K562 (cell line): ENCODE results near the gene CFL1. TPM values are rescaled to one million over a fixed set of nuclear protein-coding genes. Genes with fewer than 3 reads are reported as not detected.

ENCODE experiments used
- ELF4 ChIP-seq: fragments of 450-650 bp; formaldehyde crosslinking; IDR thresholded peaks from 2 replicates; pipeline ENCODE4 v1.4.0; 2022; ENCODE audit warnings: missing genetic modification characterization
- FOSL1 ChIP-seq: fragments of 200-800 bp; sonication (Bioruptor generic); conservative IDR thresholded peaks from 2 replicates; pipeline ENCODE4 v1.6.1; 2016; ENCODE audit warnings: missing genetic modification characterization, missing compliant biosample characterization
- KAT8 ChIP-seq: fragments of 450-650 bp; IDR thresholded peaks from 2 replicates; pipeline ENCODE4 v1.6.1; 2016; ENCODE audit warnings: low read depth, mild to moderate bottlenecking
- OTX1 ChIP-seq: fragments of 450-650 bp; formaldehyde crosslinking; IDR thresholded peaks from 2 replicates; pipeline ENCODE4 v1.4.0; 2022; ENCODE audit warnings: mild to moderate bottlenecking
- PHB2 ChIP-seq: fragments of 450-650 bp; IDR thresholded peaks from 2 replicates; pipeline ENCODE4 v1.6.1; 2017; ENCODE audit warnings: low read depth
- SAFB ChIP-seq: fragments of 200-400 bp; formaldehyde crosslinking; IDR thresholded peaks from 2 replicates; pipeline ENCODE4 v1.6.1; 2017; ENCODE audit warnings: low read depth, low read length, borderline replicate concordance
- SMAD2 ChIP-seq: fragments of 150-350 bp; IDR thresholded peaks from 2 replicates; pipeline ENCODE4 v1.6.1; 2014; ENCODE audit warnings: low read depth, mild to moderate bottlenecking, low read length
- SMC3 ChIP-seq: conservative IDR thresholded peaks from 2 replicates; pipeline ENCODE4 v1.6.1; 2011; ENCODE audit warnings: low read depth, low read length, improper control_type of control experiment; ENCODE audit not compliant: insufficient read depth
- STAT5B ChIP-seq: fragments of 250-450 bp; sonication (Bioruptor Pico); IDR thresholded peaks from 2 replicates; pipeline ENCODE4 v1.8.0; 2021; ENCODE audit warnings: mild to moderate bottlenecking, inconsistent platforms
- TCF3 ChIP-seq: sonication (generic); formaldehyde crosslinking; IDR thresholded peaks from 2 replicates; pipeline ENCODE4 v1.4.0; 2020; ENCODE audit warnings: mild to moderate bottlenecking, missing genetic modification reagents
- ZBTB43 ChIP-seq: sonication (generic); formaldehyde crosslinking; IDR thresholded peaks from 2 replicates; pipeline ENCODE4 v1.8.0; 2023; ENCODE audit warnings: mild to moderate bottlenecking, missing genetic modification reagents
- ZC3H4 ChIP-seq: sonication (generic); formaldehyde crosslinking; IDR thresholded peaks from 2 replicates; pipeline ENCODE4 v1.9.0; 2021; ENCODE audit warnings: missing genetic modification reagents, borderline replicate concordance
- ZNF3 ChIP-seq: fragments of 250-450 bp; sonication (Bioruptor Pico); IDR thresholded peaks from 2 replicates; pipeline ENCODE4 v1.5.0; 2021; ENCODE audit warnings: mild to moderate bottlenecking, moderate library complexity
- ZNF551 ChIP-seq: fragments of 250-450 bp; sonication (Bioruptor Pico); IDR thresholded peaks from 2 replicates; pipeline ENCODE4 v1.5.0; 2021; ENCODE audit warnings: mild to moderate bottlenecking, moderate library complexity
- ZNF57 ChIP-seq: fragments of 450-650 bp; formaldehyde crosslinking; IDR thresholded peaks from 2 replicates; pipeline ENCODE4 v1.4.0; 2020; ENCODE audit warnings: mild to moderate bottlenecking, moderate library complexity
- ZNF699 ChIP-seq: fragments of 250-450 bp; sonication (Bioruptor Pico); IDR thresholded peaks from 2 replicates; pipeline ENCODE4 v1.8.0; 2021; ENCODE audit warnings: mild to moderate bottlenecking, moderate library complexity; ENCODE audit not compliant: insufficient replicate concordance
- ZNF778 ChIP-seq: fragments of 450-650 bp; formaldehyde crosslinking; IDR thresholded peaks from 2 replicates; pipeline ENCODE4 v1.4.0; 2020; ENCODE audit warnings: mild to moderate bottlenecking, moderate library complexity
- ZNF780A ChIP-seq: fragments of 250-450 bp; sonication (Bioruptor Pico); IDR thresholded peaks from 2 replicates; pipeline ENCODE4 v1.5.0; 2021; ENCODE audit warnings: mild to moderate bottlenecking
- polyA plus RNA-seq, 8 experiments: library from polyadenylated mRNA; depleted of rRNA in 4 of 8; stranded (reverse) in 5 of 8; unstranded in 3 of 8; fragments of >200 nt; fragmentation: Nextera tagmentation in 2 of 8; fragmentation: Illumina TruSeq in 1 of 8; extraction: Ambion mirVana in 2 of 8; extraction: Trizol in 1 of 8; gene quantifications; 2 replicates each; pipeline versions ENCODE4 v1.2.1 to v1.2.3, GENCODE V29; 2011 to 2014; ENCODE audit warnings: inconsistent platforms in 1 of 8, missing spikeins in 1 of 8
- total RNA-seq, 7 experiments: library from RNA; depleted of rRNA in 6 of 7; stranded (reverse); fragments of >200 nt in 6 of 7; fragmentation: Illumina TruSeq in 2 of 7; extraction: Trizol in 2 of 7; gene quantifications; 2 replicates each; pipeline versions ENCODE4 v1.2.1 to v1.2.3, GENCODE V29; 2011 to 2021; ENCODE audit warnings: low replicate concordance in 1 of 7
- TF ChIP-seq, protein P1 (sequence below): fragments of 250-450 bp; sonication (Bioruptor Pico); IDR thresholded peaks from 2 replicates; pipeline ENCODE4 v1.4.0; 2020; ENCODE audit warnings: mild to moderate bottlenecking, moderate library complexity

CFL1 gene
- total and polyA plus RNA-seq, 9 of the 15 experiments (the other 6 are each of a cell fraction or from before 2014, with no cell fraction given): 105 to 1,101 (median 859) TPM

DNA sequence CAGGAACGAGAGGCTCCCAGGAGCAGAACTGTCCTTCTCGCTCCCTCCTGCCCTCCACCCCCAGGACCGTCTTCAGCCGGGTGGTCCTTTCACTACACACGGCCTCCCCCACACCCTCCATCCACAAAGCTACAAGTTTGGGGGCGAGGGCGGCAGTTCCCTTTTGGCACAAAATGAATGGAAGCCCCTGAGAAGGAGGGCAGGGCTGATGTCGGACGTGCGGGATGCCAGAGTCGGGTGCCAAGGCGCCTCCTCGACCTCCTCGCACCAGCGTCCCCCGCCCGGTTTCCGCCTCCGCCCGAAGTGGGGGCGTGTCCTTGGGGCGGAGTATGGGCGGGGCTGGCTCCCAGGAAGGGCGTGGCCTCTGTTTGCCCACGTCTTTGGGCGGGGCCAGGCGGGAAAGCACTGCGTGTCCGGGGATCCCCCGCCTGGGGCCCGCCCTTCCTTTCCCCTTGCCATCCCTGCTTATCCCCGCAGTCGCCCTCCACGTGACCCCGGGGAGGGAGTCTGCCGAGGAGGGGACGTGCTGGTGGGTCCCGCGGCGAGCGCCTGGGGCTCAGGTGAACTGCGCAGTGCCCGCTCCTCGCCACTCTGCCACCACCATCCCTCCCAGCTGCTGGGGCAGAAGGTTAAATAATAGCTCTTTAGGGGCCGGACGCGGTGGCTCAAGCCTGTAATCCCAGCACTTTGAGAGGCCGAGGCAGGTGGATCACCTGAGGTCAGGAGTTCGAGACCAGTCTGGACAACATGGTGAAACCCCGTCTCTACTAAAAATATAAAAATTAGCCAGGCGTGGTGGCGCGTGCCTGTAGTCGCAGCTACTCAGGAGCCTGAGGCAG is 15.6 kb upstream of the CFL1 start (continued):
- no peak for TF ChIP-seq ZBTB43 (CRISPR knock-in tag)
- TF ChIP-seq STAT5B (CRISPR knock-in tag): no peak
- TF ChIP-seq ZNF699 (CRISPR knock-in tag): no peak
- TF ChIP-seq ZNF3 (CRISPR knock-in tag): no peak
- no peak for TF ChIP-seq SMAD2
- TF ChIP-seq PHB2: no peak
- no peak for TF ChIP-seq ZC3H4 (CRISPR knock-in tag)
- no peak for TF ChIP-seq OTX1 (CRISPR knock-in tag)
- TF ChIP-seq ZNF551: no peak
- TF ChIP-seq KAT8: no peak
- TF ChIP-seq ZNF57 (CRISPR knock-in tag): no peak
- no peak; the same call in 1 of the 2 replicates for TF ChIP-seq TCF3
- TF ChIP-seq, protein P1, sequence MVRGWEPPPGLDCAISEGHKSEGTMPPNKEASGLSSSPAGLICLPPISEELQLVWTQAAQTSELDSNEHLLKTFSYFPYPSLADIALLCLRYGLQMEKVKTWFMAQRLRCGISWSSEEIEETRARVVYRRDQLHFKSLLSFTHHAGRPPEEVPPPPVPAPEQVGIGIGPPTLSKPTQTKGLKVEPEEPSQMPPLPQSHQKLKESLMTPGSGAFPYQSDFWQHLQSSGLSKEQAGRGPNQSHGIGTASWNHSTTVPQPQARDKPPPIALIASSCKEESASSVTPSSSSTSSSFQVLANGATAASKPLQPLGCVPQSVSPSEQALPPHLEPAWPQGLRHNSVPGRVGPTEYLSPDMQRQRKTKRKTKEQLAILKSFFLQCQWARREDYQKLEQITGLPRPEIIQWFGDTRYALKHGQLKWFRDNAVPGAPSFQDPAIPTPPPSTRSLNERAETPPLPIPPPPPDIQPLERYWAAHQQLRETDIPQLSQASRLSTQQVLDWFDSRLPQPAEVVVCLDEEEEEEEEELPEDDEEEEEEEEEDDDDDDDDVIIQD (CRISPR knock-in tag): no peak
- no peak for TF ChIP-seq FOSL1 (tag)
- TF ChIP-seq ZNF778 (CRISPR knock-in tag): no peak
- no peak for TF ChIP-seq ELF4 (CRISPR knock-in tag)
- no peak for TF ChIP-seq ZNF780A (CRISPR knock-in tag)
- TF ChIP-seq SMC3: no peak
- TF ChIP-seq SAFB: peak; percentile 61; the same call in 1 of the 2 replicates
